PC-3 (cell line): ENCODE measurements around the gene KRTAP12-4. TPM values are rescaled to one million over a fixed set of nuclear protein-coding genes. Genes with fewer than 3 reads are reported as not detected.

Source experiments
- ATAC-seq: fragments of 200-7000 bp; cut with Tn5 transposase; 2 replicates; pipeline ENCODE4 v1.9.1; 2020; ENCODE audit warnings: mild to moderate bottlenecking, moderate library complexity
- BruUV-seq: library from RNA; stranded (reverse); fragments of 400-500 nt; replicated peaks from 2 replicates; lab custom pipeline; 2021; lab: Mats Ljungman, UMichigan
- CTCF ChIA-PET: fragments of 300-600 bp; sonication (Branson Sonifier 250); formaldehyde crosslinking; loops from one replicate; lab custom pipeline; 2022; ENCODE audit warnings: antibody characterized with exemption; lab: Charles Lee
- POLR2A ChIA-PET: fragments of 300-600 bp; sonication (Branson Sonifier 250); formaldehyde crosslinking; loops from one replicate; lab custom pipeline; 2022; ENCODE audit warnings: antibody characterized with exemption; ENCODE audit not compliant: unreplicated experiment; lab: Charles Lee
- DNase-seq: peaks from one replicate; pipeline ENCODE4 v3.0.0-alpha.2; 2015
- H2AFZ ChIP-seq: fragments of 300-600 bp; sonication (generic); 2 replicates; pipeline ENCODE4 v1.6.0; 2016; ENCODE audit warnings: antibody characterized with exemption, low read length
- H3F3A ChIP-seq: fragments of 300-600 bp; sonication (generic); one replicate; pipeline ENCODE4 v1.6.0; 2017; ENCODE audit warnings: antibody characterized with exemption, low read length, control low read depth, mild to moderate bottlenecking; ENCODE audit not compliant: unreplicated experiment
- H3K27ac ChIP-seq: fragments of 300-600 bp; sonication (generic); 2 replicates; pipeline ENCODE4 v1.5.1; 2016; ENCODE audit warnings: mild to moderate bottlenecking, low read length
- H3K27me3 ChIP-seq: fragments of 300-600 bp; sonication (generic); 2 replicates; pipeline ENCODE4 v1.6.1; 2016; ENCODE audit warnings: low read length, mixed read lengths
- H3K36me3 ChIP-seq: fragments of 300-600 bp; sonication (generic); 2 replicates; pipeline ENCODE4 v1.6.1; 2016; ENCODE audit warnings: low read depth, mixed run types, low read length, mixed read lengths
- H3K4me1 ChIP-seq: fragments of 300-600 bp; sonication (generic); 2 replicates; pipeline ENCODE4 v1.5.1; 2016; ENCODE audit warnings: low read length; ENCODE audit not compliant: insufficient read depth
- H3K4me2 ChIP-seq: fragments of 300-600 bp; sonication (generic); 2 replicates; pipeline ENCODE4 v1.6.0; 2016; ENCODE audit warnings: low read length
- H3K4me3 ChIP-seq: fragments of 300-600 bp; sonication (generic); 2 replicates; pipeline ENCODE4 v1.5.1; 2016; ENCODE audit warnings: mild to moderate bottlenecking, low read length, mixed read lengths
- H3K79me2 ChIP-seq: fragments of 300-600 bp; sonication (generic); 2 replicates; pipeline ENCODE4 v1.6.1; 2017; ENCODE audit warnings: low read length, mixed read lengths
- H3K9ac ChIP-seq: fragments of 300-600 bp; sonication (generic); 2 replicates; pipeline ENCODE4 v1.6.0; 2016; ENCODE audit warnings: mild to moderate bottlenecking, low read length
- H3K9me2 ChIP-seq: fragments of 300-600 bp; sonication (generic); replicated peaks from 2 replicates; pipeline ENCODE4 v1.6.1; 2016; ENCODE audit warnings: mixed run types, low read length, mixed read lengths
- H3K9me3 ChIP-seq: fragments of 300-600 bp; sonication (generic); 2 replicates; pipeline ENCODE4 v1.6.1; 2016; ENCODE audit warnings: low read length, mixed read lengths
- H4K20me1 ChIP-seq: fragments of 300-600 bp; sonication (generic); 2 replicates; pipeline ENCODE4 v1.6.1; 2016; ENCODE audit warnings: low read length, mixed read lengths
- EZH2 ChIP-seq: fragments of 300-600 bp; sonication (generic); IDR thresholded peaks from one replicate; pipeline ENCODE4 v1.6.1; 2017; ENCODE audit warnings: antibody characterized with exemption, mild to moderate bottlenecking, low read length; ENCODE audit not compliant: unreplicated experiment
- EZH2phosphoT487 ChIP-seq: fragments of 300-600 bp; sonication (generic); IDR thresholded peaks from 2 replicates; pipeline ENCODE4 v1.6.1; 2018; ENCODE audit warnings: mild to moderate bottlenecking, antibody characterized with exemption, low read length, borderline replicate concordance
- intact Hi-C: fragments of 100-400 bp; cut with micrococcal nuclease; formaldehyde crosslinking; loops from 2 replicates; pipeline ENCODE4 v1.9.0; 2023
- total RNA-seq: library from RNA; depleted of rRNA; stranded (reverse); fragments of >200 nt; gene quantifications from 2 replicates; pipeline ENCODE4 v1.2.3, GENCODE V29; 2014
- TF ChIP-seq, protein P1 (sequence below): fragments of 300-600 bp; sonication (generic); conservative IDR thresholded peaks from 2 replicates; pipeline ENCODE4 v1.5.1; 2017; ENCODE audit warnings: antibody characterized with exemption, low read depth, mild to moderate bottlenecking, low read length

The KRTAP12-4 gene
- total RNA-seq, 1 experiment from 2014 or later = not detected

DNA sequence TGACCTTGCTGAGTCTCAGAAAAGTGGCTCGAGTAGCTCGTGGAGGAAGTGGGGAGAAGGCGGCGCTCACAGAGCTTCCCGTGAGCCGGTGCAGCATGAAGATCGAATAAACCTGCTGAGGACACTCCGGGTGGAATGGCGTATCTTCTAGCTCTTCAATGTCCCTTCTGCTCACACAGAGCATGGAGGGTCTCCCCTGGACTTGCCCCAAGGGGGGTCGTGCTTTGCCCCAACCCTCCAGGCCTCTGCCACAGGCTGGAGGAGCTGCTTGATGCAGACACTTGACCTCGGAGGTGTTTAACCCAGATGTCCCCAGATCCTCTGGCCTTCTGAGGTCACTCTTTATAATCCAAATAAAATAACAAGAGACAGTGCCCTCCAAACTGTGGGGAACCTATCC lies 40.3 kb upstream of the KRTAP12-4 start:
- Histone ChIP-seq H3K4me1 (no peaks in the 10 kb centered on the region), H3K27ac (no peak overlapping the region), H2AFZ (no peak overlapping the region), H3K36me3 (no peaks in the 10 kb centered on the region), H3K27me3 (no peaks in the 10 kb centered on the region), H4K20me1 (no peaks in the 10 kb centered on the region), H3K9me2 (no peaks in the 10 kb centered on the region), H3K9me3 (peaks cover 17% of the 10 kb centered on the region), H3K4me2 (no peak overlapping the region), H3K79me2 (no peaks in the 10 kb centered on the region), H3F3A (no peaks in the 10 kb centered on the region), H3K9ac (no peak overlapping the region), H3K4me3 (no peak overlapping the region)
- no TSS peak for BruUV-seq
- CTCF ChIA-PET = no interaction called here
- POLR2A ChIA-PET = no interaction called here
- intact Hi-C loops = no loop called here
- no peak for TF ChIP-seq EZH2
- TF ChIP-seq, protein P1, sequence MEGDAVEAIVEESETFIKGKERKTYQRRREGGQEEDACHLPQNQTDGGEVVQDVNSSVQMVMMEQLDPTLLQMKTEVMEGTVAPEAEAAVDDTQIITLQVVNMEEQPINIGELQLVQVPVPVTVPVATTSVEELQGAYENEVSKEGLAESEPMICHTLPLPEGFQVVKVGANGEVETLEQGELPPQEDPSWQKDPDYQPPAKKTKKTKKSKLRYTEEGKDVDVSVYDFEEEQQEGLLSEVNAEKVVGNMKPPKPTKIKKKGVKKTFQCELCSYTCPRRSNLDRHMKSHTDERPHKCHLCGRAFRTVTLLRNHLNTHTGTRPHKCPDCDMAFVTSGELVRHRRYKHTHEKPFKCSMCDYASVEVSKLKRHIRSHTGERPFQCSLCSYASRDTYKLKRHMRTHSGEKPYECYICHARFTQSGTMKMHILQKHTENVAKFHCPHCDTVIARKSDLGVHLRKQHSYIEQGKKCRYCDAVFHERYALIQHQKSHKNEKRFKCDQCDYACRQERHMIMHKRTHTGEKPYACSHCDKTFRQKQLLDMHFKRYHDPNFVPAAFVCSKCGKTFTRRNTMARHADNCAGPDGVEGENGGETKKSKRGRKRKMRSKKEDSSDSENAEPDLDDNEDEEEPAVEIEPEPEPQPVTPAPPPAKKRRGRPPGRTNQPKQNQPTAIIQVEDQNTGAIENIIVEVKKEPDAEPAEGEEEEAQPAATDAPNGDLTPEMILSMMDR = no peak
- no peak for TF ChIP-seq EZH2phosphoT487
- ATAC-seq (no peak), DNase-seq (no peak)

DNA sequence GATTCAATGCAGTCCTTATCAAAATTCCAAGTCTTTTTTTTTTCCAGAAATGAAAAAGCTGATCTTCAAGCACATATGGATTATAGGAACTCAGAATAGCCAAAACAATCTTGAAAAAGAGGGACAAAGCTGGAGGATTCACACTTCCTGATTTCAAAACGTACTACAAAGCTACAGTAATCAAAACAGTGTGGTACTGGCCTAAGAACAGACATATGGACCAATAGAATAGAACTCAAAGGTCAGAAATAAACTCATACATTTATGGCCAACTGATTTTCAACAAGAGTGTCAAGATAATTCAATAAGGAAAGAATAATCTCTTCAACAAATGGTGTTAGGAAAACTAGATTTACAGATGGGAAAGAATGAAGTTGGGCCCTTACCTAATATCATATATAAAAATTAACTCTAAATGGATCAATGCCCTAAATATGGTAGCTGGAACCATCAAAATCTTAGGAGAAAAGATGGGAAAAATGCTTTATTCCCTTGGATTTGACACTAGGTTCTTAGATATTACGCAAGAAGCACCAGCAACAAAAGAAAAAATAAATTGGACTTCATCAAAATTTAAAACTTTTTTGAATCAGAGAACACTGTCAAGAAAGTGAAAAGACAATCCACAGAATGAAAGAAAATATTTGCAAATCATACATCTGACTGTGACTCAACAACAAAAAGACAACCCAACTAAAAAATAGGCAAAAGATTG lies 38.5 kb upstream of the KRTAP12-4 start:
- CTCF ChIA-PET = no interaction called here

More for the DNA sequence above, 38.5 kb upstream of the KRTAP12-4 start:
- intact Hi-C loops = loop anchor here (1.0 kb wide), 1 partner anchor 97 kb away; no protein-coding TSS in a partner anchor
- Histone ChIP-seq H3K27ac (no peak overlapping the region), H3K4me2 (no peak overlapping the region), H3K9ac (no peak overlapping the region), H3K79me2 (no peaks in the 10 kb centered on the region), H2AFZ (no peak overlapping the region), H3K4me1 (no peaks in the 10 kb centered on the region), H4K20me1 (no peaks in the 10 kb centered on the region), H3K4me3 (no peak overlapping the region), H3K9me2 (no peaks in the 10 kb centered on the region), H3K27me3 (no peaks in the 10 kb centered on the region), H3K9me3 (peaks cover 17% of the 10 kb centered on the region), H3K36me3 (no peaks in the 10 kb centered on the region), H3F3A (no peaks in the 10 kb centered on the region)
- no peak for DNase-seq
- BruUV-seq = no TSS peak
- no peak for ATAC-seq
- POLR2A ChIA-PET = no interaction called here
- TF ChIP-seq, protein P1 = no peak
- TF ChIP-seq EZH2phosphoT487 (no peak), EZH2 (no peak)
